ENCODE data around the gene CHRNA5. TPM values are rescaled to one million over a fixed set of nuclear protein-coding genes. Genes with fewer than 3 reads are reported as not detected.
A peak's percentile ranks its signal among the peaks of the same experiment; 100 is the strongest.

The CHRNA5 gene
- total RNA-seq, 1 donor from 2014 or later: 13.7 TPM

DNA sequence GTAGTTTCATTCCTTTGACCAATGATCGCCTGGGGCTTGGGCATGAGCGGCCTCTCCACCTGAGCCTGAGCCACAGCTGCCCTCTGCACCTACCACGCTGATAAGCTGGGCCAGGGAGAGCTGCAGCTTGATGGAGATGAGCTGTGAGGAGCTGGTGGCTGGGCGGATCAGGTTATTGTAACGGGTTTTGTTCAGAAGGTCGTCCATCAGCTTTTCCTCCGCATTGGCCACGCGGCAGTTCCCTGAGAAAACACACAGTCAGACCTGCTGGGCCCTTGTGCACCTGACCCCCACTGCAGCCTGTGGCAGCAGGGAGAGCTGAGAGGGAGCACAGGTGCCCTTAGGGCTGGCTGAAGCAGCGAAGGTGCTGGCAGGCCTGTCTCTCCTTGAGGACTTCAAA, 70.0 kb downstream of the CHRNA5 start:
- H3K27me3 ChIP-seq (ENCODE audit: control insufficient read depth, insufficient read depth, low read length): peaks cover 10% of the 10 kb centered on the region
- no peak overlapping the region for H3K4me3 ChIP-seq (ENCODE audit: low read depth, low read length)
- H3K36me3 ChIP-seq (ENCODE audit: control insufficient read depth, insufficient read depth, low read length): no peaks in the 10 kb centered on the region
- DNase-seq (ENCODE audit: low read depth): no peak
- TF ChIP-seq, protein P1, sequence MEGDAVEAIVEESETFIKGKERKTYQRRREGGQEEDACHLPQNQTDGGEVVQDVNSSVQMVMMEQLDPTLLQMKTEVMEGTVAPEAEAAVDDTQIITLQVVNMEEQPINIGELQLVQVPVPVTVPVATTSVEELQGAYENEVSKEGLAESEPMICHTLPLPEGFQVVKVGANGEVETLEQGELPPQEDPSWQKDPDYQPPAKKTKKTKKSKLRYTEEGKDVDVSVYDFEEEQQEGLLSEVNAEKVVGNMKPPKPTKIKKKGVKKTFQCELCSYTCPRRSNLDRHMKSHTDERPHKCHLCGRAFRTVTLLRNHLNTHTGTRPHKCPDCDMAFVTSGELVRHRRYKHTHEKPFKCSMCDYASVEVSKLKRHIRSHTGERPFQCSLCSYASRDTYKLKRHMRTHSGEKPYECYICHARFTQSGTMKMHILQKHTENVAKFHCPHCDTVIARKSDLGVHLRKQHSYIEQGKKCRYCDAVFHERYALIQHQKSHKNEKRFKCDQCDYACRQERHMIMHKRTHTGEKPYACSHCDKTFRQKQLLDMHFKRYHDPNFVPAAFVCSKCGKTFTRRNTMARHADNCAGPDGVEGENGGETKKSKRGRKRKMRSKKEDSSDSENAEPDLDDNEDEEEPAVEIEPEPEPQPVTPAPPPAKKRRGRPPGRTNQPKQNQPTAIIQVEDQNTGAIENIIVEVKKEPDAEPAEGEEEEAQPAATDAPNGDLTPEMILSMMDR (IDR thresholded peaks at IDR 0.05; ENCODE audit: insufficient read depth, low read length, poor library complexity, severe bottlenecking): no peak

DNA sequence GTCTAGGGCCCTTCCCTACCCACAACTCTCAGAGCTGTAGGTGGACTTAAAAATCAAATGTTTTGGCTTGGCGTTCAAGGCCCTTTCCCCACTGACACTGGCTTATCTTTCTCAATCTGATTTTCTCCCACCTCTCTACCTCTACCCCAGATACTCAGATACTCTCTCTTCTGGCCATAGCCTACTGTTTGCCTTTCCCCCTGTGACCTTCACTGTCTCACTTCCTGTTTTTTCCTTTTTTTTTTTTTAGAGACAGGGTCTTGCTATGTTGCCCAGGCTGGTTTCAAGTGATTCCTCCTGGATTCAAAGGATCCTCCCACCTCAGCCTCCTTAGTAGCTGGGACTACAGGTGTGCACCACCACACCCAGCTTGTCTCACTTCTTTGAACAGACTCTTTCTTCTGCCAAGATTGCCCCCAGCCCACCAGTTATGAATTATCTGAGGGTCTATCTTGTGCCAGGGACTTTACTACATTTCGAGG, 71.1 kb downstream of the CHRNA5 start:
- peaks cover 10% of the 10 kb centered on the region for H3K27me3 ChIP-seq (ENCODE audit: control insufficient read depth, insufficient read depth, low read length)
- TF ChIP-seq, protein P1 (IDR thresholded peaks at IDR 0.05; ENCODE audit: insufficient read depth, low read length, poor library complexity, severe bottlenecking): no peak
- no peak for DNase-seq (ENCODE audit: low read depth)
- H3K36me3 ChIP-seq (ENCODE audit: control insufficient read depth, insufficient read depth, low read length): no peaks in the 10 kb centered on the region
- H3K4me3 ChIP-seq (ENCODE audit: low read depth, low read length): no peak overlapping the region

DNA sequence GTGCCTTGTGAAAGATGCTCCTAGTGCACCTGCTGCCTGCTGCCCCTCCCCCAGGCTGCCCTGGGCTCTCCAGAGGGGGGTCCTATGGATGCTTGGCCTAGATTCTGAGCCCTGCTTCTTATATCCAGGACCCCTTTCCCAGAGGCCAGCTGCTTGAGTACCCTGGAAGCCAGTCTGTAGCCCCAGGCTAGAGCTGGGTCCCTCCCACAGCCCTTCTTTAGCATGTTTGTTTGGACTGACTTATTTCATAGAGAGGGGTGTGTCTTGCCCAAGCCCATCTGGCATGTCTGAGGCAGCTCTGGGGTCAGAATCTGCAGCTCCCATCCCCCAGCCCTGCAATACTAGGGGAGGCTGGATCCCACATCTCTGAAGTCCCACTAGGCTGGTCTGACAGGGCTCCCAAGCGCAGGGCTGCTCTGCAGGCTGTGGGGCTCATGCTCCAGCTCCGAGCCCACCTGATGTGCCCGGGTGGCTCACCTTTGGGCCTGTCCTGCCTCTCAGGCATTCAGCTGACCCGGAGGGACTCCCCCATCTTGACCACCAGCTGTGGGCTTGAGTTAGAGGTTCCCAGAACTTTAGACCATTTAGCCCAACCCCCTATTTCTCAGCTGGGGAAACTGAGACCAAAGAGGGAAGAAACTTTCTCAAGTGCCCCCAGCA, 72.6 kb downstream of the CHRNA5 start:
- TF ChIP-seq, protein P1 (IDR thresholded peaks at IDR 0.05; ENCODE audit: insufficient read depth, low read length, poor library complexity, severe bottlenecking): no peak
- H3K27me3 ChIP-seq (ENCODE audit: control insufficient read depth, insufficient read depth, low read length): peaks cover 10% of the 10 kb centered on the region
- no peak for DNase-seq (ENCODE audit: low read depth)

DNA sequence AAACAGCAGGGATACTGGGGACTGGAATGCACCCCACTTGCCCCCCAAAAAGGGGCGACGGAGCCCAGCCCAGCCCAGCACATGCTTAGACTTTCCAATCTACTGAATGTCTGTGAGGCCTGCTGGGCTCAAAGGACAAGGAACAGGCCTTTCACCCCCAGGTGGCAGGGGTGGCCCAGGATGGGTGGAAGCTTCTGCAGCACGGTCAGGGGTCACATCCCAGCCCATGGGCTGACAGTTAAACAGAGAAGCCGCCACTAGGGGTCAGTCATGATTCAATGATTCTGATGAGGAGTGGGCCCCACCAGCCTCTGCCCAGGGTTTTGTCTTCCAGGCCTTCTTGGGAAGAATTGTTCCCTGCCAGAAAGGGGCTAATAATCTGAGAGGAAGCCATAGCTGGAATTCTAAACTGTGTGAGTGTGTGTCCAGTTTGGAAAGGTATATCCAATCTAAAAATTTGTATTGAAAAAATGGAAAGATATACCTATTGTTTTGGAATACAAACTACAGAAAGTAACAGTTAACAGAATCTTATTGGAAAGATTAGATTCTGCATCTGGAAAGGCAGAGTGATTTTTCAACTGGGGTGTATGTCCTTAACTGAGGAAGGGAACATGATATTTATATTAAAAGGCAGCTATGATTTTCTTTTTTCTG, 73.5 kb downstream of the CHRNA5 start:
- H3K36me3 ChIP-seq (ENCODE audit: control insufficient read depth, insufficient read depth, low read length): no peaks in the 10 kb centered on the region
- TF ChIP-seq, protein P1 (IDR thresholded peaks at IDR 0.05; ENCODE audit: insufficient read depth, low read length, poor library complexity, severe bottlenecking): peak; percentile 73
- DNase-seq (ENCODE audit: low read depth): peak; percentile 16
- peaks cover 10% of the 10 kb centered on the region for H3K27me3 ChIP-seq (ENCODE audit: control insufficient read depth, insufficient read depth, low read length)
- H3K4me3 ChIP-seq (ENCODE audit: low read depth, low read length): no peak overlapping the region

More for the DNA sequence above, 72.6 kb downstream of the CHRNA5 start:
- Histone ChIP-seq H3K36me3 (ENCODE audit: control insufficient read depth, insufficient read depth, low read length) (no peaks in the 10 kb centered on the region), H3K4me3 (ENCODE audit: low read depth, low read length) (no peak overlapping the region)

DNA sequence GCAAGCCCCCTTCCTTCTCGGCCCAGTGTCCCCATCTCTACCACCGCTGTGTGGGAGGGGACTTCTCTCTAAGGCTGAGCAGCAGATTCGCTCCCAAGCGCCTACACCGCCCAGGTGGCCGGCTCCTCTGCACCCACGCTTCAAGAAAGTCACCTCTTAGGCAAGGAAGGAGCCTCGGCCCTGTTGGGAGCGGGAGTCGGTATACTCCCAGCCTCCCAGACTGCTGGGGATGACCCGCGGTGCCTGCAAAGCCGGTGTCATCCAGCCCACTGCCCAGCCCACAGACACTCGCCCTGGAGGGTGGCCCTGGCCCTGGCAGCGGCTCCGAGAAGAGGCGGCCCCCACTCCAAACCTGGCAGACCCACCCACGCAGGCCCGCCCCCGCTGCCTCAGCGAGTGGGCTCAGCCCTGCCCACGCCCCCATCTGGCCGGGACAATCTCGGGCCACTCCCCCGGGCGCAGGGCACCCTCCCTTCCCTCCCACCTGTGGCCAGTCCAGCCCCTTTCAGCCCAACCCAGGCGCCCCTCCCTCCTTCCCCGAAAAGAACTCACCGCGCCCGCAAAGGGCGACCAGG, 75.3 kb downstream of the CHRNA5 start:
- no peak for DNase-seq (ENCODE audit: low read depth)
- TF ChIP-seq, protein P1 (IDR thresholded peaks at IDR 0.05; ENCODE audit: insufficient read depth, low read length, poor library complexity, severe bottlenecking): no peak
- Histone ChIP-seq H3K36me3 (ENCODE audit: control insufficient read depth, insufficient read depth, low read length) (no peaks in the 10 kb centered on the region), H3K4me3 (ENCODE audit: low read depth, low read length) (peak overlapping the region; percentile 43), H3K27me3 (ENCODE audit: control insufficient read depth, insufficient read depth, low read length) (peaks cover 8% of the 10 kb centered on the region)

Data from kidney epithelial cell (primary cell).